Ishikawa (cell line): ENCODE data around the gene NLGN1.

Source experiments
- CEBPB ChIP-seq: IDR thresholded peaks from 2 replicates; pipeline ENCODE4 v1.6.1; 2012
- CREB1 ChIP-seq: IDR thresholded peaks from 2 replicates; pipeline ENCODE4 v1.6.1; 2012; ENCODE audit warnings: low read depth
- EGR1 ChIP-seq: IDR thresholded peaks from 2 replicates; pipeline ENCODE4 v1.6.1; 2012
- EP300 ChIP-seq: IDR thresholded peaks from 2 replicates; pipeline ENCODE4 v1.6.1; 2012; ENCODE audit warnings: borderline replicate concordance
- RAD21 ChIP-seq: IDR thresholded peaks from 2 replicates; pipeline ENCODE4 v1.6.1; 2012; ENCODE audit warnings: low read depth
- TCF12 ChIP-seq: IDR thresholded peaks from 2 replicates; pipeline ENCODE4 v1.6.1; 2012; ENCODE audit warnings: low read depth
- TEAD4 ChIP-seq: IDR thresholded peaks from 2 replicates; pipeline ENCODE4 v1.6.1; 2012
- YY1 ChIP-seq: IDR thresholded peaks from 2 replicates; pipeline ENCODE4 v1.6.1; 2012; ENCODE audit warnings: low read depth
- ZBTB7A ChIP-seq: IDR thresholded peaks from 2 replicates; pipeline ENCODE4 v1.6.1; 2012; ENCODE audit warnings: low read depth
- TF ChIP-seq, protein P1 (sequence below): IDR thresholded peaks from 2 replicates; pipeline ENCODE4 v1.6.1; 2012; ENCODE audit warnings: low read depth, mild to moderate bottlenecking
- TF ChIP-seq, protein P2 (sequence below): IDR thresholded peaks from 2 replicates; pipeline ENCODE4 v1.6.1; 2012

DNA sequence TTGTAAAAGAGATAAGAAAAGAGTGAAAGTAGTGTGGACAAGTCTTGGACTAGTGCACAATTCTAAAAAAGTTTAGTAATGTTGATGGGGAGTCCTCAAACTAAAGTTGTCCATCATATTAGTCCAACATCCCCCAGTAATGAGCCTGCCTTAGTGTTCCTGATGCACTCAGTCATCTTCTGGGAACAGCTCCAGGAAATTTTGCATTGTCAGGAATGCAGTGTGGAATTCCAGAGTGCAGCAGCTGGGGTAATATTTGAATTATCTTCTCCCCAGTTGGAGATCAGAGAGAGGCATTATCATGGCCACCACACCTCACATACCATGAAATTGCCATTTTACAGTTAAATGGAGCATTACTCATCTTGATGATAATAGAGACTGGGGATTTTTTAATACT, 932.8 kb downstream of the NLGN1 start:
- TF ChIP-seq RAD21 (no peak), TEAD4 (peak; percentile 72), CEBPB (no peak), EGR1 (no peak), TCF12 (no peak), CREB1 (no peak), YY1 (no peak), ZBTB7A (no peak), EP300 (no peak)
- TF ChIP-seq, protein P1, sequence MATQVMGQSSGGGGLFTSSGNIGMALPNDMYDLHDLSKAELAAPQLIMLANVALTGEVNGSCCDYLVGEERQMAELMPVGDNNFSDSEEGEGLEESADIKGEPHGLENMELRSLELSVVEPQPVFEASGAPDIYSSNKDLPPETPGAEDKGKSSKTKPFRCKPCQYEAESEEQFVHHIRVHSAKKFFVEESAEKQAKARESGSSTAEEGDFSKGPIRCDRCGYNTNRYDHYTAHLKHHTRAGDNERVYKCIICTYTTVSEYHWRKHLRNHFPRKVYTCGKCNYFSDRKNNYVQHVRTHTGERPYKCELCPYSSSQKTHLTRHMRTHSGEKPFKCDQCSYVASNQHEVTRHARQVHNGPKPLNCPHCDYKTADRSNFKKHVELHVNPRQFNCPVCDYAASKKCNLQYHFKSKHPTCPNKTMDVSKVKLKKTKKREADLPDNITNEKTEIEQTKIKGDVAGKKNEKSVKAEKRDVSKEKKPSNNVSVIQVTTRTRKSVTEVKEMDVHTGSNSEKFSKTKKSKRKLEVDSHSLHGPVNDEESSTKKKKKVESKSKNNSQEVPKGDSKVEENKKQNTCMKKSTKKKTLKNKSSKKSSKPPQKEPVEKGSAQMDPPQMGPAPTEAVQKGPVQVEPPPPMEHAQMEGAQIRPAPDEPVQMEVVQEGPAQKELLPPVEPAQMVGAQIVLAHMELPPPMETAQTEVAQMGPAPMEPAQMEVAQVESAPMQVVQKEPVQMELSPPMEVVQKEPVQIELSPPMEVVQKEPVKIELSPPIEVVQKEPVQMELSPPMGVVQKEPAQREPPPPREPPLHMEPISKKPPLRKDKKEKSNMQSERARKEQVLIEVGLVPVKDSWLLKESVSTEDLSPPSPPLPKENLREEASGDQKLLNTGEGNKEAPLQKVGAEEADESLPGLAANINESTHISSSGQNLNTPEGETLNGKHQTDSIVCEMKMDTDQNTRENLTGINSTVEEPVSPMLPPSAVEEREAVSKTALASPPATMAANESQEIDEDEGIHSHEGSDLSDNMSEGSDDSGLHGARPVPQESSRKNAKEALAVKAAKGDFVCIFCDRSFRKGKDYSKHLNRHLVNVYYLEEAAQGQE, result no peak
- TF ChIP-seq, protein P2, sequence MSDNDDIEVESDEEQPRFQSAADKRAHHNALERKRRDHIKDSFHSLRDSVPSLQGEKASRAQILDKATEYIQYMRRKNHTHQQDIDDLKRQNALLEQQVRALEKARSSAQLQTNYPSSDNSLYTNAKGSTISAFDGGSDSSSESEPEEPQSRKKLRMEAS, result no peak
